HepG2 (cell line): ENCODE results near the gene RAN. TPM values are rescaled to one million over a fixed set of nuclear protein-coding genes. Genes with fewer than 3 reads are reported as not detected.
"Not testable (repeated sequence)": the region's sequence is repeated elsewhere in the genome, so short reads cannot be mapped to it uniquely, and the experiment has no call there.

Experiments
- ATAC-seq: fragments of 200-7000 bp; cut with Tn5 transposase; 3 replicates; pipeline ENCODE4 v1.9.1; 2020; ENCODE audit warnings: mild to moderate bottlenecking, moderate library complexity
- BruUV-seq: library from RNA; stranded (reverse); fragments of 400-500 nt; replicated peaks from 2 replicates; lab custom pipeline; 2021; lab: Mats Ljungman, UMichigan
- CTCF ChIA-PET: fragments of 300-600 bp; formaldehyde crosslinking; extraction: SDS; loops from one replicate; lab custom pipeline; 2021; ENCODE audit warnings: low total read pairs, inconsistent platforms, low intra/inter-chr PET ratio; lab: Yijun Ruan, JAX
- POLR2A ChIA-PET: fragments of 350-600 bp; sonication (Branson Sonifier 250); formaldehyde crosslinking; loops from one replicate; lab custom pipeline; 2020; ENCODE audit warnings: antibody characterized with exemption, inconsistent platforms; lab: Yijun Ruan, JAX
- DNase-seq: peaks from one replicate; pipeline ENCODE4 v3.0.0-alpha.2; 2015; ENCODE audit warnings: low spot score
- FAIRE-seq: peaks from 3 replicates; lab custom pipeline; 2011; peaks lifted over from hg19 to GRCh38; lab: Jason Lieb, UNC
- H2AFZ ChIP-seq: one replicate; pipeline ENCODE4 v1.6.1; 2011; ENCODE audit warnings: low read length, inconsistent platforms
- H3K27ac ChIP-seq: fragments of 300-600 bp; 3 replicates; pipeline ENCODE4 v1.8.0; 2011; ENCODE audit warnings: mixed run types, mild to moderate bottlenecking, mixed read lengths, low read length, inconsistent platforms; ENCODE audit not compliant: insufficient read depth; ENCODE audit errors: extremely low read length
- H3K27me3 ChIP-seq, 2 experiments: fragments of 200-600 bp in 1 of 2; 2 replicates in 1 of 2; 3 replicates in 1 of 2; pipeline versions ENCODE4 v1.6.0 to v1.8.0; 2011; ENCODE audit warnings: low read length in 2 of 2, mild to moderate bottlenecking in 2 of 2, moderate library complexity in 2 of 2, inconsistent platforms in 1 of 2; ENCODE audit not compliant: insufficient read depth in 2 of 2, control insufficient read depth in 1 of 2
- H3K36me3 ChIP-seq, 2 experiments: fragments of 200-600 bp in 1 of 2; replicated peaks in 1 of 2; 2 replicates in 1 of 2; 3 replicates in 1 of 2; pipeline versions ENCODE4 v1.5.1 to v1.8.0; 2011; ENCODE audit warnings: low read length in 2 of 2, inconsistent platforms in 1 of 2; ENCODE audit not compliant: insufficient read depth in 2 of 2, control insufficient read depth in 1 of 2
- H3K4me1 ChIP-seq: 2 replicates; pipeline ENCODE4 v1.5.1; 2012; ENCODE audit warnings: low read length, inconsistent platforms; ENCODE audit not compliant: insufficient read depth
- H3K4me2 ChIP-seq: 2 replicates; pipeline ENCODE4 v1.6.0; 2011; ENCODE audit warnings: low read depth, low read length, inconsistent platforms
- H3K4me3 ChIP-seq, 3 experiments: fragments of 200-600 bp in 1 of 3; sonication (generic), shearing (Covaris generic) in 1 of 3; replicated peaks in 1 of 3; 2 replicates each; pipeline ENCODE4 v1.5.1; 2011 to 2016; ENCODE audit warnings: low read length in 3 of 3, inconsistent platforms in 2 of 3, low read depth in 2 of 3, mild to moderate bottlenecking in 2 of 3, control low read depth in 1 of 3, mixed read lengths in 1 of 3; ENCODE audit not compliant: insufficient read depth in 1 of 3
- H3K79me2 ChIP-seq: one replicate; pipeline ENCODE4 v1.6.1; 2011; ENCODE audit warnings: low read length, inconsistent platforms; ENCODE audit not compliant: insufficient read depth
- H3K9ac ChIP-seq: 2 replicates; pipeline ENCODE4 v1.6.0; 2011; ENCODE audit warnings: mild to moderate bottlenecking, low read depth, low read length, inconsistent platforms; ENCODE audit not compliant: insufficient read depth
- H3K9me3 ChIP-seq: 2 replicates; pipeline ENCODE4 v1.5.1; 2012; ENCODE audit warnings: mild to moderate bottlenecking, low read length
- H4K20me1 ChIP-seq: 2 replicates; pipeline ENCODE4 v1.6.0; 2011; ENCODE audit warnings: inconsistent platforms, mild to moderate bottlenecking, low read length, moderate library complexity; ENCODE audit not compliant: insufficient read depth
- ADNP ChIP-seq: sonication (generic); formaldehyde crosslinking; IDR thresholded peaks from 2 replicates; pipeline ENCODE4 v1.4.0; 2020; ENCODE audit warnings: missing genetic modification reagents
- CENPX ChIP-seq: sonication (generic); formaldehyde crosslinking; IDR thresholded peaks from 2 replicates; pipeline ENCODE4 v1.9.0; 2021; ENCODE audit warnings: mild to moderate bottlenecking, missing genetic modification reagents, moderate library complexity
- KLF16 ChIP-seq, 2 experiments: sonication (generic) in 1 of 2; formaldehyde crosslinking in 1 of 2; IDR thresholded peaks; 2 replicates each; pipeline versions ENCODE4 v1.6.1 to v1.8.0; 2016 to 2023; ENCODE audit warnings: missing genetic modification reagents in 2 of 2, missing compliant biosample characterization in 1 of 2
- MEIS2 ChIP-seq: sonication (generic); formaldehyde crosslinking; IDR thresholded peaks from 2 replicates; pipeline ENCODE4 v1.9.0; 2021; ENCODE audit warnings: mild to moderate bottlenecking, missing genetic modification reagents
- SP2 ChIP-seq: sonication (generic); formaldehyde crosslinking; IDR thresholded peaks from 2 replicates; pipeline ENCODE4 v1.5.1; 2020; ENCODE audit warnings: mild to moderate bottlenecking, missing genetic modification reagents
- TBP ChIP-seq: sonication (generic); formaldehyde crosslinking; IDR thresholded peaks from 2 replicates; pipeline ENCODE4 v1.5.0; 2020; ENCODE audit warnings: missing genetic modification reagents
- ZFP62 ChIP-seq: sonication (generic); formaldehyde crosslinking; IDR thresholded peaks from 2 replicates; pipeline ENCODE4 v1.4.0; 2020; ENCODE audit warnings: missing genetic modification reagents
- ZNF230 ChIP-seq: sonication (generic); formaldehyde crosslinking; IDR thresholded peaks from 2 replicates; pipeline ENCODE4 v1.4.0; 2020; ENCODE audit warnings: mild to moderate bottlenecking, missing genetic modification reagents
- ZNF446 ChIP-seq: sonication (generic); formaldehyde crosslinking; IDR thresholded peaks from 2 replicates; pipeline ENCODE4 v1.5.0; 2020; ENCODE audit warnings: mild to moderate bottlenecking, missing genetic modification reagents
- ZNF552 ChIP-seq: sonication (generic); formaldehyde crosslinking; IDR thresholded peaks from 2 replicates; pipeline ENCODE4 v1.9.0; 2022; ENCODE audit warnings: missing genetic modification reagents, mild to moderate bottlenecking, borderline replicate concordance
- WGBS: methylation state at CpG from one replicate; pipeline ENCODE4 v1.1.6; 2017; ENCODE audit warnings: low lambda C conversion rate; 5-methylcytosine and 5-hydroxymethylcytosine counted together
- in situ Hi-C: cut with HindIII; loops from 2 replicates; pipeline ENCODE4 v1.10.0; 2017; ENCODE audit warnings: low pct_unique_long_range_greater_than_20kb; ENCODE audit not compliant: extremely low pct_ligation_motif_present
- intact Hi-C: fragments of 100-400 bp; cut with micrococcal nuclease; formaldehyde crosslinking; loops from one replicate; pipeline ENCODE4 v1.10.0; 2022; ENCODE audit not compliant: unreplicated experiment
- polyA plus RNA-seq, 8 experiments: library from polyadenylated mRNA; depleted of rRNA in 3 of 8; stranded (reverse) in 7 of 8; unstranded in 1 of 8; fragments of >200 nt; fragmentation: Illumina TruSeq in 4 of 8; extraction: Trizol in 4 of 8; gene quantifications; 2 replicates each; pipeline versions ENCODE4 v1.2.1 to v1.2.3, GENCODE V29; 2011 to 2016; ENCODE audit warnings: low read depth in 4 of 8, missing spikeins in 1 of 8, mixed read lengths in 1 of 8; ENCODE audit not compliant: insufficient read depth in 1 of 8
- total RNA-seq, 5 experiments: library from RNA; depleted of rRNA; stranded (reverse); fragments of >200 nt; fragmentation: Illumina TruSeq; extraction: Trizol; gene quantifications; 2 replicates each; pipeline ENCODE4 v1.2.3, GENCODE V29; 2016; ENCODE audit warnings: low read depth in 1 of 5
- TF ChIP-seq, protein P1 (sequence below): sonication (generic); formaldehyde crosslinking; IDR thresholded peaks from 2 replicates; pipeline ENCODE4 v1.8.0; 2022; ENCODE audit warnings: mild to moderate bottlenecking, missing genetic modification reagents; ENCODE audit not compliant: insufficient replicate concordance
- TF ChIP-seq, protein P2 (sequence below): sonication (generic); formaldehyde crosslinking; conservative IDR thresholded peaks from 2 replicates; pipeline ENCODE4 v1.5.0; 2020; ENCODE audit warnings: missing genetic modification reagents

Gene RAN
- total and polyA plus RNA-seq, 2 of the 13 experiments (the other 11 are each of a cell fraction or from before 2014, with no cell fraction given): 1,335 to 1,630 TPM

DNA sequence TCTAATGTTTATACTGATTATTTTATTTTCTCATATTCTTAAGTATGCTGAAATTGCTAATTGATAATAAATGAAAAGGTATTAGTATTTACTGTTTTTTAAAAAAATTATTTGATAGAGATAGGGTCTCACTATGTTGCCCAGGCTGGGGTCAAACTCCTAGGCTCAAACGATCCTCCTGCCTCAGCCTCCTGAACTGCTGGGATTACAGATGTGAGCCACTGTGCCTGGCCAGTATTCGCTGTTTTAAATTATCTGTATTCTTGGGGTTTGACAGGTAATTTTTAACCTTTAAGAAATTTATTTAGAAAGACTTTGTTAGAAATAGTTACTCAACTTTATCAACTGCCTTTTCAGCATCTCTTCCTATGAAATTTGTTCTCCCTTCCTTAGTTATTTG lies 32.2 kb downstream of the RAN start:
- no peak for FAIRE-seq
- intact Hi-C loops: no loop called here
- Histone ChIP-seq H4K20me1 (no peaks in the 10 kb centered on the region), H3K9ac (no peak overlapping the region), H3K79me2 (no peaks in the 10 kb centered on the region), H3K4me3 (no peak overlapping the region)
- ChIA-PET CTCF (no interaction called here), POLR2A (no interaction called here)
- in situ Hi-C loops: loop anchor here (25.0 kb wide), 1 partner anchor 558 kb away; no protein-coding TSS in a partner anchor
- 16% methylated on average over 2 of the region's 2 CpGs for WGBS
- no peak for TF ChIP-seq MEIS2
- no peak for TF ChIP-seq ZNF230 (CRISPR knock-in tag)
- TF ChIP-seq, protein P1, sequence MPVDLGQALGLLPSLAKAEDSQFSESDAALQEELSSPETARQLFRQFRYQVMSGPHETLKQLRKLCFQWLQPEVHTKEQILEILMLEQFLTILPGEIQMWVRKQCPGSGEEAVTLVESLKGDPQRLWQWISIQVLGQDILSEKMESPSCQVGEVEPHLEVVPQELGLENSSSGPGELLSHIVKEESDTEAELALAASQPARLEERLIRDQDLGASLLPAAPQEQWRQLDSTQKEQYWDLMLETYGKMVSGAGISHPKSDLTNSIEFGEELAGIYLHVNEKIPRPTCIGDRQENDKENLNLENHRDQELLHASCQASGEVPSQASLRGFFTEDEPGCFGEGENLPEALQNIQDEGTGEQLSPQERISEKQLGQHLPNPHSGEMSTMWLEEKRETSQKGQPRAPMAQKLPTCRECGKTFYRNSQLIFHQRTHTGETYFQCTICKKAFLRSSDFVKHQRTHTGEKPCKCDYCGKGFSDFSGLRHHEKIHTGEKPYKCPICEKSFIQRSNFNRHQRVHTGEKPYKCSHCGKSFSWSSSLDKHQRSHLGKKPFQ (CRISPR knock-in tag): no peak
- no peak for TF ChIP-seq ZNF552
- TF ChIP-seq, protein P2, sequence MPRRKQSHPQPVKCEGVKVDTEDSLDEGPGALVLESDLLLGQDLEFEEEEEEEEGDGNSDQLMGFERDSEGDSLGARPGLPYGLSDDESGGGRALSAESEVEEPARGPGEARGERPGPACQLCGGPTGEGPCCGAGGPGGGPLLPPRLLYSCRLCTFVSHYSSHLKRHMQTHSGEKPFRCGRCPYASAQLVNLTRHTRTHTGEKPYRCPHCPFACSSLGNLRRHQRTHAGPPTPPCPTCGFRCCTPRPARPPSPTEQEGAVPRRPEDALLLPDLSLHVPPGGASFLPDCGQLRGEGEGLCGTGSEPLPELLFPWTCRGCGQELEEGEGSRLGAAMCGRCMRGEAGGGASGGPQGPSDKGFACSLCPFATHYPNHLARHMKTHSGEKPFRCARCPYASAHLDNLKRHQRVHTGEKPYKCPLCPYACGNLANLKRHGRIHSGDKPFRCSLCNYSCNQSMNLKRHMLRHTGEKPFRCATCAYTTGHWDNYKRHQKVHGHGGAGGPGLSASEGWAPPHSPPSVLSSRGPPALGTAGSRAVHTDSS: no peak
- TF ChIP-seq ZFP62 (CRISPR knock-in tag): no peak
- TF ChIP-seq CENPX: no peak
- TF ChIP-seq SP2 (CRISPR knock-in tag): no peak
- no peak for TF ChIP-seq ZNF446 (CRISPR knock-in tag)
- TF ChIP-seq ADNP (CRISPR knock-in tag): no peak
- no peak for TF ChIP-seq KLF16 (CRISPR knock-in tag; IDR thresholded peaks at IDR 0.05)
- TF ChIP-seq TBP (CRISPR knock-in tag): no peak
- TF ChIP-seq, all 625 proteins: peak for 0
- H3K4me1 ChIP-seq: no peaks in the 10 kb centered on the region
- no peak overlapping the region for H3K27ac ChIP-seq
- H3K9me3 ChIP-seq: no peaks in the 10 kb centered on the region
- H3K36me3 ChIP-seq: no peaks in the 10 kb centered on the region
- BruUV-seq: no TSS peak
- no peak overlapping the region for H3K4me2 ChIP-seq
- ATAC-seq: no peak
- no peak for DNase-seq
- H3K27me3 ChIP-seq: peaks cover 0 to 2% of the 10 kb centered on the region in 2 experiments; a peak in 2 of 5 replicates
- H2AFZ ChIP-seq: no peak overlapping the region

DNA sequence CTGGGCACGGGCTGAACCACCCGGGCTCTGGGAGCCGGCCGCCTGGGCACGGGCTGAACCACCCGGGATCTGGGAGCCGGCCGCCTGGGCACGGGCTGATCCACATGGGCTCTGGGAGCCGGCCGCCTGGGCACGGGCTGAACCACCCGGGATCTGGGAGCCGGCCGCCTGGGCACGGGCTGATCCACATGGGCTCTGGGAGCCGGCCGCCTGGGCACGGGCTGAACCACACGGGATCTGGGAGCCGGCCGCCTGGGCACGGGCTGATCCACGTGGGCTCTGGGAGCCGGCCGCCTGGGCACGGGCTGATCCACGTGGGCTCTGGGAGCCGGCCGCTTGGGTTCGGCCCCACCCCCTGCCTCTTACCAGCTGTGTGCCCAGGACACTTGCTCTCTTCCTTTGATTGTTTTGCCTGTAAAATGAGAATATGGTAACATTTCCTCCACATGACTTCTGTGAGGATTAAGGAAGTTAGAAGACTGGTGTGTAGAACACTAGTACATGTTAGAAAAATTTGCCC lies 33.1 kb downstream of the RAN start:
- in situ Hi-C loops: loop anchor here (25.0 kb wide), 1 partner anchor 557 kb away; no protein-coding TSS in a partner anchor
- BruUV-seq, H3K27me3 ChIP-seq: not testable (repeated sequence)

More for the DNA sequence above, 33.1 kb downstream of the RAN start:
- intact Hi-C loops, FAIRE-seq, H3K79me2 ChIP-seq, H3K36me3 ChIP-seq, H3K4me1 ChIP-seq, H3K4me3 ChIP-seq, DNase-seq, H3K9ac ChIP-seq, H2AFZ ChIP-seq, H4K20me1 ChIP-seq, H3K4me2 ChIP-seq, H3K27ac ChIP-seq, H3K9me3 ChIP-seq, POLR2A ChIA-PET, CTCF ChIA-PET, ATAC-seq: not testable (repeated sequence)
- 65% methylated on average over 9 of the region's 31 CpGs for WGBS
